GM19025 (cell line): ENCODE data around the gene EMX1.

Source experiments
- ATAC-seq: cut with Tn5 transposase; IDR thresholded peaks from one replicate; pipeline ENCODE4 v1.9.1; 2021; ENCODE audit warnings: mild to moderate bottlenecking, low read depth, moderate library complexity; ENCODE audit not compliant: unreplicated experiment

Gene EMX1

GRCh38 chr2:72940786-72941185 is 23.5 kb downstream of the EMX1 start:
- no peak for ATAC-seq

GRCh38 chr2:72942293-72942692 is 25.0 kb downstream of the EMX1 start:
- ATAC-seq = no peak

- no peak for ATAC-seq
Measured at GRCh38 chr2:72942881-72943418, 25.6 kb downstream of the EMX1 start.

GRCh38 chr2:72943540-72944395 is 26.4 kb downstream of the EMX1 start:
- no peak for ATAC-seq

- no peak for ATAC-seq
Measured at GRCh38 chr2:72944804-72945449, 27.6 kb downstream of the EMX1 start.

GRCh38 chr2:72945450-72946019 is 28.2 kb downstream of the EMX1 start:
- ATAC-seq = no peak

GRCh38 chr2:72946466-72946865 is 29.1 kb downstream of the EMX1 start:
- ATAC-seq = no peak

- no peak for ATAC-seq
Measured at GRCh38 chr2:72947952-72948830, 30.9 kb downstream of the EMX1 start.

GRCh38 chr2:72949045-72949444 is 31.7 kb downstream of the EMX1 start:
- ATAC-seq = no peak

- ATAC-seq = no peak
Measured at GRCh38 chr2:72949642-72950041, 32.3 kb downstream of the EMX1 start.

- no peak for ATAC-seq
Measured at GRCh38 chr2:72950558-72951255, 33.4 kb downstream of the EMX1 start.

- no peak for ATAC-seq
Measured at GRCh38 chr2:72951303-72952095, 34.2 kb downstream of the EMX1 start.

GRCh38 chr2:72952110-72952823 is 34.9 kb downstream of the EMX1 start:
- ATAC-seq = no peak

GRCh38 chr2:72952961-72953360 is 35.6 kb downstream of the EMX1 start:
- ATAC-seq = no peak

GRCh38 chr2:72953528-72953927 is 36.2 kb downstream of the EMX1 start:
- ATAC-seq = no peak

- ATAC-seq = no peak
Measured at GRCh38 chr2:72953976-72954375, 36.7 kb downstream of the EMX1 start.

GRCh38 chr2:72954376-72955227 is 37.3 kb downstream of the EMX1 start:
- no peak for ATAC-seq
